A549 (cell line): Measurements from ENCODE around the gene GOLGA2.

Experiments
- CEBPB ChIP-seq, 2 experiments: fragments of >200 bp in 1 of 2; sonication (Bioruptor Twin) in 1 of 2; formaldehyde crosslinking in 1 of 2; IDR thresholded peaks; 2 replicates each; pipeline ENCODE4 v1.6.1; 2012 to 2016
- EP300 ChIP-seq, 2 experiments: fragments of >200 bp; sonication (Bioruptor Twin); formaldehyde crosslinking; IDR thresholded peaks; 2 replicates in 1 of 2; 3 replicates in 1 of 2; pipeline ENCODE4 v1.6.1; 2016 to 2017
- POLR2A ChIP-seq: IDR thresholded peaks from 2 replicates; pipeline ENCODE4 v1.6.1; 2012; ENCODE audit warnings: mild to moderate bottlenecking, low read length
- RAD21 ChIP-seq, 2 experiments: fragments of >200 bp in 1 of 2; sonication (Bioruptor Twin) in 1 of 2; formaldehyde crosslinking in 1 of 2; IDR thresholded peaks in 1 of 2; conservative IDR thresholded peaks in 1 of 2; 2 replicates in 1 of 2; 3 replicates in 1 of 2; pipeline ENCODE4 v1.6.1; 2012 to 2018; ENCODE audit warnings: inconsistent platforms in 1 of 2
- RNF2 ChIP-seq: fragments of 200-600 bp; sonication (generic); IDR thresholded peaks from 2 replicates; pipeline ENCODE4 v1.6.1; 2016; ENCODE audit warnings: low read depth, mild to moderate bottlenecking, antibody characterized with exemption, moderate library complexity, borderline replicate concordance
- SMC3 ChIP-seq: fragments of >200 bp; sonication (Bioruptor Twin); formaldehyde crosslinking; IDR thresholded peaks from 3 replicates; pipeline ENCODE4 v1.6.1; 2018; ENCODE audit warnings: inconsistent platforms
- TF ChIP-seq, protein P1 (sequence below): fragments of 450-650 bp; IDR thresholded peaks from 2 replicates; pipeline ENCODE4 v1.6.1; 2014; ENCODE audit warnings: antibody characterized with exemption
- TF ChIP-seq, protein P2 (sequence below): fragments of 200-600 bp; sonication (generic); IDR thresholded peaks from 2 replicates; pipeline ENCODE4 v1.6.1; 2016; ENCODE audit warnings: antibody characterized with exemption, mild to moderate bottlenecking, moderate library complexity
- TF ChIP-seq, protein P3 (sequence below): fragments of >200 bp; sonication (Bioruptor Twin); formaldehyde crosslinking; IDR thresholded peaks from 3 replicates; pipeline ENCODE4 v1.5.1; 2016
- TF ChIP-seq, protein P4 (sequence below): fragments of >200 bp; sonication (Bioruptor Twin); formaldehyde crosslinking; IDR thresholded peaks from 3 replicates; pipeline ENCODE4 v1.6.1; 2016

DNA sequence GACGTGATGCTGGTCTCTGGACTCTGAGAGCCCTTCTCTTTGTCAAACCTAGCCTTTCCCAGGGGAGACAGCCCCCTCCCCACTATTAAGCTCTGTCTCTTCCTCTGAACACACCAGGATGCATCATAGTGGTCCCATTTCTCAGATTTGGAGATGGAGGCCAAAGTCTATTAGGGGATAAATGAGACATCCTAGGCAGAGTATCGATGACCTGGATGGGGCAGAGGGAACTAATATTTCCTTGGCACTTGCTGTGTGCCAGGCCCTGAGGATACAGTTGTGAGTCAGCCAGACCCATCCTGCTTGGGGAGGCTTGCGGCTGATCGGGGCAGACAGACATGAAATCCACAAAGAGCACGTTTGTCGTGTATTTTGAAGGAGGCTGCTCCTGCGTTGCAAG lies 67.4 kb downstream of the GOLGA2 start:
- TF ChIP-seq RAD21 (conservative IDR thresholded peaks at IDR 0.05 in 1 of 2, IDR thresholded peaks at IDR 0.05 in 1 of 2), result no peak
- TF ChIP-seq EP300 (IDR thresholded peaks at IDR 0.05), result no peak
- TF ChIP-seq, protein P1, sequence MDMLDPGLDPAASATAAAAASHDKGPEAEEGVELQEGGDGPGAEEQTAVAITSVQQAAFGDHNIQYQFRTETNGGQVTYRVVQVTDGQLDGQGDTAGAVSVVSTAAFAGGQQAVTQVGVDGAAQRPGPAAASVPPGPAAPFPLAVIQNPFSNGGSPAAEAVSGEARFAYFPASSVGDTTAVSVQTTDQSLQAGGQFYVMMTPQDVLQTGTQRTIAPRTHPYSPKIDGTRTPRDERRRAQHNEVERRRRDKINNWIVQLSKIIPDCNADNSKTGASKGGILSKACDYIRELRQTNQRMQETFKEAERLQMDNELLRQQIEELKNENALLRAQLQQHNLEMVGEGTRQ, result no peak
- no peak for TF ChIP-seq RNF2
- TF ChIP-seq POLR2A, result no peak
- TF ChIP-seq CEBPB (IDR thresholded peaks at IDR 0.05), result no peak
- TF ChIP-seq, protein P2, sequence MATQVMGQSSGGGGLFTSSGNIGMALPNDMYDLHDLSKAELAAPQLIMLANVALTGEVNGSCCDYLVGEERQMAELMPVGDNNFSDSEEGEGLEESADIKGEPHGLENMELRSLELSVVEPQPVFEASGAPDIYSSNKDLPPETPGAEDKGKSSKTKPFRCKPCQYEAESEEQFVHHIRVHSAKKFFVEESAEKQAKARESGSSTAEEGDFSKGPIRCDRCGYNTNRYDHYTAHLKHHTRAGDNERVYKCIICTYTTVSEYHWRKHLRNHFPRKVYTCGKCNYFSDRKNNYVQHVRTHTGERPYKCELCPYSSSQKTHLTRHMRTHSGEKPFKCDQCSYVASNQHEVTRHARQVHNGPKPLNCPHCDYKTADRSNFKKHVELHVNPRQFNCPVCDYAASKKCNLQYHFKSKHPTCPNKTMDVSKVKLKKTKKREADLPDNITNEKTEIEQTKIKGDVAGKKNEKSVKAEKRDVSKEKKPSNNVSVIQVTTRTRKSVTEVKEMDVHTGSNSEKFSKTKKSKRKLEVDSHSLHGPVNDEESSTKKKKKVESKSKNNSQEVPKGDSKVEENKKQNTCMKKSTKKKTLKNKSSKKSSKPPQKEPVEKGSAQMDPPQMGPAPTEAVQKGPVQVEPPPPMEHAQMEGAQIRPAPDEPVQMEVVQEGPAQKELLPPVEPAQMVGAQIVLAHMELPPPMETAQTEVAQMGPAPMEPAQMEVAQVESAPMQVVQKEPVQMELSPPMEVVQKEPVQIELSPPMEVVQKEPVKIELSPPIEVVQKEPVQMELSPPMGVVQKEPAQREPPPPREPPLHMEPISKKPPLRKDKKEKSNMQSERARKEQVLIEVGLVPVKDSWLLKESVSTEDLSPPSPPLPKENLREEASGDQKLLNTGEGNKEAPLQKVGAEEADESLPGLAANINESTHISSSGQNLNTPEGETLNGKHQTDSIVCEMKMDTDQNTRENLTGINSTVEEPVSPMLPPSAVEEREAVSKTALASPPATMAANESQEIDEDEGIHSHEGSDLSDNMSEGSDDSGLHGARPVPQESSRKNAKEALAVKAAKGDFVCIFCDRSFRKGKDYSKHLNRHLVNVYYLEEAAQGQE, result no peak
- no peak for TF ChIP-seq SMC3
- TF ChIP-seq, protein P3, sequence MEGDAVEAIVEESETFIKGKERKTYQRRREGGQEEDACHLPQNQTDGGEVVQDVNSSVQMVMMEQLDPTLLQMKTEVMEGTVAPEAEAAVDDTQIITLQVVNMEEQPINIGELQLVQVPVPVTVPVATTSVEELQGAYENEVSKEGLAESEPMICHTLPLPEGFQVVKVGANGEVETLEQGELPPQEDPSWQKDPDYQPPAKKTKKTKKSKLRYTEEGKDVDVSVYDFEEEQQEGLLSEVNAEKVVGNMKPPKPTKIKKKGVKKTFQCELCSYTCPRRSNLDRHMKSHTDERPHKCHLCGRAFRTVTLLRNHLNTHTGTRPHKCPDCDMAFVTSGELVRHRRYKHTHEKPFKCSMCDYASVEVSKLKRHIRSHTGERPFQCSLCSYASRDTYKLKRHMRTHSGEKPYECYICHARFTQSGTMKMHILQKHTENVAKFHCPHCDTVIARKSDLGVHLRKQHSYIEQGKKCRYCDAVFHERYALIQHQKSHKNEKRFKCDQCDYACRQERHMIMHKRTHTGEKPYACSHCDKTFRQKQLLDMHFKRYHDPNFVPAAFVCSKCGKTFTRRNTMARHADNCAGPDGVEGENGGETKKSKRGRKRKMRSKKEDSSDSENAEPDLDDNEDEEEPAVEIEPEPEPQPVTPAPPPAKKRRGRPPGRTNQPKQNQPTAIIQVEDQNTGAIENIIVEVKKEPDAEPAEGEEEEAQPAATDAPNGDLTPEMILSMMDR, result no peak
- TF ChIP-seq, protein P4, sequence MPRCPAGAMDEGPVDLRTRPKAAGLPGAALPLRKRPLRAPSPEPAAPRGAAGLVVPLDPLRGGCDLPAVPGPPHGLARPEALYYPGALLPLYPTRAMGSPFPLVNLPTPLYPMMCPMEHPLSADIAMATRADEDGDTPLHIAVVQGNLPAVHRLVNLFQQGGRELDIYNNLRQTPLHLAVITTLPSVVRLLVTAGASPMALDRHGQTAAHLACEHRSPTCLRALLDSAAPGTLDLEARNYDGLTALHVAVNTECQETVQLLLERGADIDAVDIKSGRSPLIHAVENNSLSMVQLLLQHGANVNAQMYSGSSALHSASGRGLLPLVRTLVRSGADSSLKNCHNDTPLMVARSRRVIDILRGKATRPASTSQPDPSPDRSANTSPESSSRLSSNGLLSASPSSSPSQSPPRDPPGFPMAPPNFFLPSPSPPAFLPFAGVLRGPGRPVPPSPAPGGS, result no peak
